Spleen (tissue), 7 donors: ENCODE results near the gene WNT6.
"Not testable (repeated sequence)": the region's sequence is repeated elsewhere in the genome, so short reads cannot be mapped to it uniquely, and the experiment has no call there.

Experiments used
- POLR2A ChIP-seq, 3 donors: fragments of 450-650 bp; IDR thresholded peaks; one replicate each; pipeline ENCODE4 v1.5.1; 2017; ENCODE audit warnings: antibody characterized with exemption in 3 of 3, mild to moderate bottlenecking in 1 of 3
- TF ChIP-seq, protein P1 (sequence below), 11 experiments: fragments of 200-600 bp in 7 of 11; fragments of 450-650 bp in 4 of 11; sonication (generic) in 4 of 11; IDR thresholded peaks in 8 of 11; conservative IDR thresholded peaks in 3 of 11; 1 replicate in 7 of 11; 2 replicates in 4 of 11; pipeline versions ENCODE4 v1.4.0 to v1.8.0; 2016 to 2021; ENCODE audit warnings: antibody characterized with exemption in 11 of 11, inconsistent platforms in 4 of 11, mild to moderate bottlenecking in 1 of 11
- donor health status: DM: no; HTN: no; CAD: no; lungs with moderate emphysema.
- donor health status: DM: no; HTN: no; CAD: no.
- donor health status: DM: no; HTN: no; CAD: no.

DNA sequence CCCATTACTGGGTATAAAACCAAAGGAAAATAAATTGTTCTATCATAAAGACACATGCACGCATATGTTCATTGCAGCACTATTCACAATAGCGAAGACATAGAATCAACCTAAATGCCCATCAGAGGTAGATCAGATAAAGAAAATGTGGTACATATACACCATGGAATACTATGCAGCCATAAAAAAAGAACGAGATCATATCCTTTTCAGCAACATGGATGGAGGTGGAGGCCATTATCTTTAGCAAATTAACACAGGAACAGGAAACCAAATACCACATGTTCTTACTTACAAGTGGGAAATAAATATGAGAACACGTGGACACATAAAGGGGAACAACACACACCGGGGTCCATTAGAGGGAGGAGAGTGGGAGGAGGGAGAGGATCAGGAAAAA lies 15.3 kb upstream of the WNT6 start:
- not testable (repeated sequence) for TF ChIP-seq POLR2A (IDR thresholded peaks at IDR 0.05)
- TF ChIP-seq, protein P1, sequence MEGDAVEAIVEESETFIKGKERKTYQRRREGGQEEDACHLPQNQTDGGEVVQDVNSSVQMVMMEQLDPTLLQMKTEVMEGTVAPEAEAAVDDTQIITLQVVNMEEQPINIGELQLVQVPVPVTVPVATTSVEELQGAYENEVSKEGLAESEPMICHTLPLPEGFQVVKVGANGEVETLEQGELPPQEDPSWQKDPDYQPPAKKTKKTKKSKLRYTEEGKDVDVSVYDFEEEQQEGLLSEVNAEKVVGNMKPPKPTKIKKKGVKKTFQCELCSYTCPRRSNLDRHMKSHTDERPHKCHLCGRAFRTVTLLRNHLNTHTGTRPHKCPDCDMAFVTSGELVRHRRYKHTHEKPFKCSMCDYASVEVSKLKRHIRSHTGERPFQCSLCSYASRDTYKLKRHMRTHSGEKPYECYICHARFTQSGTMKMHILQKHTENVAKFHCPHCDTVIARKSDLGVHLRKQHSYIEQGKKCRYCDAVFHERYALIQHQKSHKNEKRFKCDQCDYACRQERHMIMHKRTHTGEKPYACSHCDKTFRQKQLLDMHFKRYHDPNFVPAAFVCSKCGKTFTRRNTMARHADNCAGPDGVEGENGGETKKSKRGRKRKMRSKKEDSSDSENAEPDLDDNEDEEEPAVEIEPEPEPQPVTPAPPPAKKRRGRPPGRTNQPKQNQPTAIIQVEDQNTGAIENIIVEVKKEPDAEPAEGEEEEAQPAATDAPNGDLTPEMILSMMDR (IDR thresholded peaks at IDR 0.05 in 8 of 11, conservative IDR thresholded peaks at IDR 0.05 in 3 of 11): not testable (repeated sequence)
